VCaP (cell line): ENCODE data around the gene CFAP91.

ENCODE experiments used
- H3K27ac ChIP-seq: fragments of 450-650 bp; 2 replicates; pipeline ENCODE4 v1.5.1; 2017
- CTCF ChIP-seq: fragments of 450-650 bp; conservative IDR thresholded peaks from 2 replicates; pipeline ENCODE4 v1.5.1; 2017; ENCODE audit warnings: mild to moderate bottlenecking, moderate library complexity

Gene CFAP91

GRCh38 chr3:119748991-119749390 is 46.2 kb downstream of the CFAP91 start:
- no peak for TF ChIP-seq CTCF
- H3K27ac ChIP-seq = no peak overlapping the region

GRCh38 chr3:119751423-119751822 is 48.6 kb downstream of the CFAP91 start:
- no peak for TF ChIP-seq CTCF
- no peak overlapping the region for H3K27ac ChIP-seq
